Body of pancreas (tissue), 4 donors: ENCODE results near the gene SEC62.

ENCODE experiments used
- CTCF ChIP-seq, 7 experiments: fragments of 450-650 bp in 4 of 7; fragments of 200-600 bp in 3 of 7; sonication (generic) in 3 of 7; IDR thresholded peaks; one replicate each; pipeline ENCODE4 v1.5.1; 2016 to 2019; ENCODE audit warnings: antibody characterized with exemption in 7 of 7
- POLR2A ChIP-seq, 3 donors: fragments of 450-650 bp; IDR thresholded peaks; one replicate each; pipeline ENCODE4 v1.6.1; 2016; ENCODE audit warnings: antibody characterized with exemption in 3 of 3, mild to moderate bottlenecking in 2 of 3

- TF ChIP-seq CTCF (IDR thresholded peaks at IDR 0.05): no peak
- no peak for TF ChIP-seq POLR2A (IDR thresholded peaks at IDR 0.05)
These were observed 78.2 kb downstream of the SEC62 start for GRCh38 chr3:170044795-170045244.
